Left kidney (tissue), 2 donors: ENCODE results near the gene DLGAP4. TPM values are rescaled to one million over a fixed set of nuclear protein-coding genes. Genes with fewer than 3 reads are reported as not detected.
"Not testable (repeated sequence)": the region's sequence is repeated elsewhere in the genome, so short reads cannot be mapped to it uniquely, and the experiment has no call there.

Experiments used
- DNase-seq: peaks from one replicate; pipeline ENCODE4 v3.0.0-alpha.2; 2013
- polyA plus RNA-seq: library from polyadenylated mRNA; unstranded; fragments of 120-200 nt; gene quantifications from one replicate; pipeline ENCODE4 v1.2.1, GENCODE V29; 2013; ENCODE audit not compliant: insufficient read length

DLGAP4 gene
- polyA plus RNA-seq, 1 donor: 57.8 TPM

DNA sequence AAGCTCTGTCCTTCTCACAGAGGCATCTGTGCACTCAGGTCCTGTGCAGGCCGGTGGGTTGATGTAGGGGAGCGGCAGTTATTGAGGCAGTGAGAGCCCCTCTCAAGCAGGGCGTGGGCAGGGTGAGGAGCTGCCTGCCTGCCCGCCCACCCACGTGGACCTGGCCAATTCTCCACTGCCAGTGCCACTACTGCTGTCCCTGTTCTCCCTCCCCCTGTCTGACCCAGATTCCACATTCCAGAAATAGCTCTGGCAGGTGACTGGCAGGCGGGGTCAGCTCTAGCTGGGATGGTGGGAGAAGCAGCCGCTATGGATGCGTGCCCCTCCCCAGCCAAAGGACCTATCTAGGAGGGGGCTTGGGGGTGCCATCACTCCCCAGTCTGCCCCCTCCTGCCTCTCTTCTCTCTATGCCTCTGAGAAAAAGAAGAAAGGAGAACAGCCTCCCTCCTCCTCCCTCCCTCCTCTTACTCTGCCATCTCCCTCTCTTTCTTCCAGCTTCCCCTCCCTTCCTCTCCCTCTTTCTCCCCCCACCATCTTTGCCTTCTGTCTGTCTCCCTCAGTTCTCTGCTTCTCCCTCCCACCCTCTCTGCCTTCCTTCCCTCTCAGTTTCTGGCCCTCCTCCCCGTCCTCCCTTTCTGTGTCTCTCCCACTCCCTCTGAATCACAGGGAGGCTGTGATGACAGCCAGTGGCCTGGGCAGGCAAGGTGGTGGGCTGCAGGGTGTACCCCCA, 148.7 kb downstream of the DLGAP4 start:
- DNase-seq: peak; percentile 63

- no peak for DNase-seq
These were observed 150.0 kb downstream of the DLGAP4 start for GRCh38 chr20:36455972-36456625.

DNA sequence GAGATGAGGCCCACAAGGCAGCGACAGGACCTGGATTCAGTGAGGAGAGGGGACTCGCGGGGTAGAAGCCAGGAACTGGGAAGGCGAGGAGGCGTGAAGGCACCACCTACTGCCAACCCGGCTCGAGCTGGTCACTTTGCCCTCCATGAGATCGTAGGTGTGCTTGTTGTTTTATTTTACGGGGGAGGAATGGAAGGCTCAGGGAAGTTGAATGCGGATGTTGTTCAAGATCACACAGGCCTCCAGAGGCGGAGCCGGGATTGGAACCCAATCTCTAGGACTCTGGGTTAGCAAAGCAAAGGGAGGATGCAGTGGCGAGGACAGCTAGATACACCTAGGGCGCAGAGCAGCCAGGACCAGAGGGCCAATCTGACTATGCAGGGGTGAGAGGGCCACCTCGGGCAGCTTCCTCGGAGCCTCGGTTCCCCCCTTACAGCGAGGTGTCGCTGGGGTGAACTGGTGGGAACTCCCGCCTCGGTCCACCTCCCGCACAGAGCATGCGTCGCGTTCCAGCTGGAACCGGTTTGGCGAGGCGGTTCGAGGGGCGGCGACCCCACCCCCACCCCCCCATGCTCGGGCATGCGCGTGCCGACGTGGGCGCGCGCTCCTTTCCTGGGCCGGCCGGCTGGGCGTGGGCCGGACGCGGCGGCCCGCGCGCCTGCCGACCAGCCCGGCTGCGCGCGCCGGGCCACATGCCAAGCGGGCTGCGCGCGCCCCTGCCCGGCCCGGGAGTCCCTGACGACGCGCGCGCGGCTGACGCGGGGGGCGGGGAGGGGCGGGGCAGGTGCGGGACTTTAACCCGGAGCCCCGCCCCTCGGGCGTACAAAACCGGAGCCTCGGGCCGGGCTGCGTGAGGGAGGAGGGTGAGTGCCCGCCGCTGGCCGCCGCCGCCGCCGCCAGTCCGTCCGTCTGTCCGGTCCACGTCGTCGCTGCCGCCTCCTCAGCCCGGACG, 154.8 kb downstream of the DLGAP4 start:
- DNase-seq: peak; percentile 91

GRCh38 chr20:36461600-36462439, 155.7 kb downstream of the DLGAP4 start:
- DNase-seq: peak; percentile 52

DNA sequence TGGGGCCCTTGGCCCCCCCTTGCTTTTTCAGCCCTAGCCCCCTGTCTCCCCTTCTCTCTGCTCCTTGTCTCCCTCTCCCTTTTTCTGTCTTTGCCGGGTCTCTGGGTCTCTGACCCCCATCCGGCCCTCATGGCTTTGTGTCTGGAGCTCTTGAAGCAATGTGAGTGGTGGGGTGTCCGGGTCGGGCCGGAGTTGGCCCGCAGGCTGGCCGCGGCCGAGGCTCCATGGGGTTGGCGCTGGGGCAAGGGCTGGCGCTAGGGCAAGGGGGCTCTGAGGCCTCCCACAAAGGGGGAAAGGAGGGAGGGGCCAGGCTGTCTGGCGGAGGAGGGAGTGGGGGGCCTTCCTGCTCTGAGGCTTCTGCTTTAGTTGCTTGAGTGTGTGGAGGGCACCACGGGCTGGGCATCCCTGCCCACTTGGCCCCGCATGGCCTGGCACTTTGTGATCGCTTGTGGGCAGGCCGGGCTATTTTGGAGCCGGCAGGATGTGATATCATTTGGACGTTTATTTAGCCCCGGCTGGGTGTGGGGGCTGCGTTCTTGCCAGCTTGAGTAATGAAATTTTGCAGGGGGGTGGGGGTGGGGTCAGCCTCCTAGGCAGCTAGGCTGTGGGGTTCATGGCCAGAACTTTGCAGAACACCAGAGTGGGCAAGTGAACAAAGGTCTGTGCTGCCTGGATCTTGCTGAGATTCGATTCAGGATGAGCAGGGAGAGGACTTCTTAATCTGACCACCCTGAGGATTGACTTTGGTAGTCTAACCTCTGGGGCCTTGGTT, 156.5 kb downstream of the DLGAP4 start:
- DNase-seq: peak; percentile 46

- DNase-seq: no peak
These were observed 157.3 kb downstream of the DLGAP4 start for GRCh38 chr20:36463212-36464061.

DNA sequence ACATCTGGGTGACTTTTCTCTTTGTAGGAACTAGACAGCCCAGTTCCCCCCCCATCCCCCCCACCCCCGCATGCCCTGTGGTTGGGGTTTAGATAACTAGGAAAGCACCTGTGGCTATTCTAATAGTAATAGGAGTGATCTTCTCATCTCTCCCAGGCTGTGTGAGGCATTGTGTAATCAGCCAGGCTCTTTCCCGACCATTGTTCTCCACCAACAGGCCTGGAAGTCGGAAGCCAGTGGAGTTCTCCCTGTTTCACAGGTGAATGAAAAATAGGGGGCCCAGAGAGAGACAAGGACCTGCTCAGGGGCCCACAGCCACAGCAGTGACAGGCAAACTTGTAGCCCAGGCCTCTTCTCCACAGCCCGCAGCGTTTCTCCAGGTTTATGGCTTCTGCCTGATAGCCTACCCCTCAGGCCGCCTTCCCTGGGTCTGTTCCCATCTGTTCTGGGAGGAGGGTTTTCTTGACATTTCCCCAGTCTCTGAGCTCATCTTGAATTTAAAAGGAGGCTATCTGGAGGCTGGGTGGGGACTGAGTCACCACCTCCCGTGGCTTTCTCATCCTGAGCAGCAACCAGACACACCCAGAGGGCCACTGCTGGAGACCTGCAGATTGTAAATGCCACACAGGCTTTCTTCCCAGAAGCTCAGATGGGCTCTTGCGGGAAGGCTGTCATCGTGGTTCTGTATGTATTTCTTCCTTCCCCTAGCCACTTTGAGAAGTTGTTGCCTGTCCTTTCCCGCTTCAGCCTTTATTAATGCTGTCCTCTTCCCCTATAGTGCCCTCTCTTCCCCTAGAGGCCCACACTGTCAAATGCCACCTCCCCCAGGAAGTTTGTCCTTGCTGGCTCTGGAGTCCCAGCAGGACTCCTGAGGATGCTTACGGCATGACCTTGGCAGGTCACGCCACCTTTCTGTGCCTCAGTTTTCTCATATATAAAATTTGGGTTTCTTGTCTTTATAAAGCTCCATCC, 159.3 kb downstream of the DLGAP4 start:
- DNase-seq: no peak

- DNase-seq: no peak
These were observed 159.9 kb downstream of the DLGAP4 start for GRCh38 chr20:36466089-36466488.

DNA sequence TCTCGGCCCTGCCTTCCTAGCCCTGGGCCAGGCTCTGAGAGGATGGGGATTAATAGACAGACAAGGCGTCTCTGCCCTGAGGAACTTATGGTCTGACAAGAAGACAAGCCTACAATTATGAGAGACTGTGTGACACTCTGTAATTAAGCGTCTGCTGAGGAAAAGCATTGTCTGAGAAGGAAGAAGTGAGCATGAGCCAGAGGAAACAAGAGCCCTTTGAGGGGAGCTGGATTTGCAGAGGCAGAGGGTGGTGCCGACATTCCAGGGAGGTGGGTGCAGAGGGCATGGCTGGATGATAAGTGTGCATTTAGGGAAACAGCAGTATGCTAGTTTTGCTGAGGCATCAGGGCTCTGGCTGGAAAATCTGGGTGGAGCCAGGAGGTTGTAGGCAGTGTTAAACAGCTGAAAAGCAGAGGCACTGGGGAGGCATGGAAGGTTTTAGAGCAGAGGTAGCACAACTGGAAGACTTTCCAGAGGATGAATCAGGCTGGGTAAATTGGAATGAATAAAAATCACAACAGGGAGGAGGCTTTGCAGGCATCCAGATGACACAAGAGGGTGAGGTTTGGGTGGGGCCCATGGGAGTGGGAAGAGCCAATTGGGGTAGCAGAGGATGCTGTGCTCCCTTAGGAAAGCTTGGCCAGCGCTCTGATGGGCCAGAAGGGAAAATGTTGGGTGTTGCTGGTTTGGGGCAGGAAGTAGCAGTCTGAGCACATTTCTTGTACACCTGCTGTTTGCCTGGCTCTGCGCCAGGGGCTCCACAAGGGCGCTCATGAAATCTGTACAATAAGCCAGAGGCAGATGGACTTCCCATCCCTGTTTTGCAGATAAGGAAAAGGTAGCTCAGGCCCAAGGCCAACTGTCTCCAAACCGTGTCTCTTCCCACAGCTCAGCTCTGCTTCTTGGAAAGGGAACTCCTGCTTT, 161.2 kb downstream of the DLGAP4 start:
- no peak for DNase-seq

DNA sequence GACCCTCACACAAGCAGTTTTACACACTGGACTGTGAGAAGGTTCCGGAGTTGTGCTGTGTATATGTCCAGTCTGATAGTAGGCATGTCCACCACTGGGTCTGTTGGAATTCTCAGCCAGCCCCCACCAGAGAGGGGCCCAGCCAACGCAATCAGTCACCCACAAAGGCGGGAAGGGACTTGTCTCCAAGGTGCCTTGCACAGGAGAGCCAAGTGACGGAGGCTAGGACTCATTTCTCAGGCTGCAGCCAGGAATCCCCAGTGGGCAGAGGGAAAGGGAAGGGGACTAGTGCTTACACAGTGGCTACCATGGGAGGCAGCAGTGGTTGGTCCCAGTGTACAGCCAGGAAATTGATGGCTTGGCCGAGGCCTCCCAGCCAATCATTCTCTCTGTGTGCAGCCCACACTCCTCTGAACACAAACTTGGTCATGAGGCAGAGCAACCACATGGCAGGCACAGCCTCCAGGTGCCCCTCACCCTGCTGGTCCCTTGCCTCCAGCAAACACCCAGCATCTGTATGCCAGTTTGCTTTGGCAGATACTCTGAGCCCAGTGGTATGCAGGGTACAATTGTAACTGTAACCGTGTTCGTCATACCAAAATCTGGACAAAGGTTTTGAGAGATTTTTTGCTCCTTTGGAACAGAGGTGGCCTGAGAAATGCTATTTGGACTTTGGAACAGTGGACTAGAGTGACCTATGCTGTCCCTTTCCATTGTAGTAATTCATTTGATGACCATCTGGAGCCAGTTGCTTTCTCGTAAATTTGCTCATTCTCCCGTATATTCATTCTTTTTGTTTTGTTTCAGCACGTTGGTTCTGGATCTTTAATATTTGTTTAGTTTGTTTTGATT, 162.2 kb downstream of the DLGAP4 start:
- DNase-seq: no peak

GRCh38 chr20:36469973-36470372, 163.8 kb downstream of the DLGAP4 start:
- DNase-seq: no peak

GRCh38 chr20:36471885-36472636, 165.9 kb downstream of the DLGAP4 start:
- DNase-seq: no peak

DNA sequence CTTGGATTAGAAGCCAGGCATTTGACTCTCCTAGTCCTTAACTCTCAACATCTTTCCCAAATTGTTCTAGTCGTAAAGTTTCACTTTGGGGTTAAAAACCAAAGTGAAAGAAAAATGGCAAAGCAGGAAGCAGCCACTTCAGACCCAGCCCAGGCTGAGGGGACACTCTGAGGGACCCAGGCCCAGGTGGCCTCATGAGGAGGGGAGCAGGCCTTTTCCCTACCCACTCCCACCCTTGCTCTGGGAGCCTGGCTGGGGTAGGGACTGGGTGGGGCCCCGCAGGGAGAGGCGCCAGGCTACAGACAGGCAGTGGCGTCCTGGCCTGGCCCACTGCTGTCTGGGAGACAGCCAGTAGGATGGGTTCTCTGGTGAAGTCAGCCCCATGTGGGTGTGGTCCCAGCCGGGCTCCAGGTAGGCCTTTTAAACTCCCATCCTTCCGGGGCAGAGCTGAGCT, 166.5 kb downstream of the DLGAP4 start:
- no peak for DNase-seq

- DNase-seq: no peak
These were observed 167.0 kb downstream of the DLGAP4 start for GRCh38 chr20:36473164-36473563.

DNA sequence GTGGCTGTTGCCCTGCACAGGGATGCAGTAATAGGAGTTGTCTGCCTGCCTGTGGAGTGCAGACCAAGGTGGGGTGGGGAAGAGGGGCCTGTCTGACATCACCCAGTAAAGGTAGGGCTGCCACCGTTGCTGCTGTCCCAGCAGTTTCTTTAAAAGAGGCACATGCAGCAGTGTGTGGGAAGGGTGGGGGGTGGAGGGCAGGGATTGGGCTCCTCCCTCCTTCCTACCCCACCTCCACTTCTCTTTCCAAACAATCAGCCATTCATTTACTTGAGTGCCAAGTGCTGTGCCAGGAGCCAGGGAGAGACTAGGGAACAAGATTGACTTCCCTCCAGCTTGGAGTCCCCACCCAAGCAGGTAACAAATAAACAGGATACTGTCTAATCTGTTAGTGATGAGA, 168.4 kb downstream of the DLGAP4 start:
- DNase-seq: no peak

GRCh38 chr20:36475054-36475453, 168.9 kb downstream of the DLGAP4 start:
- DNase-seq: not testable (repeated sequence)
